Hematopoietic multipotent progenitor cell treated with erythropoietin and hydrocortisone succinate and interleukin-3 and kit ligand, for 4 days (in vitro differentiated cells): ENCODE measurements around the gene SEC31A.
"Not testable (repeated sequence)": the region's sequence is repeated elsewhere in the genome, so short reads cannot be mapped to it uniquely, and the experiment has no call there.

ENCODE experiments used
- DNase-seq: peaks from one replicate; pipeline ENCODE4 v3.0.0-alpha.2; 2015

SEC31A gene

DNA sequence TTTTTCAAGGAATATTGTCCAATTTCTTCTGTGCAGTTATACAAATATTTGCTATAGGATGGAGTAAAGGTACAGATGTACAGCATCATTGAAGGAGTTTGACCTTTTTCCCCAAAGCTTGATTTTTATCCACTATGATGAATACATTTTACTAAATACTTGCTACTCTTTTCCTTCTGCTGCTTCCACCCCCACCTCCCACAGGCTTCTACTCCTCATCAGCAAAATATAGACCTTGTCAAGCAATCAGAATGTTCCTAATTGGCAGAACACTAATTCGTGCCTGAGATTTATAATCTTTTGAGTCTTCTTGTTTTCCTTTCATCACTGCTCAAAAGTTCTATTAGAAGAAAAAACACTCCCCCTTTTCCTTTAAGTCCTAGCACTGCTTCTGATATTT lies 5.8 kb upstream of the SEC31A start:
- DNase-seq: no peak

DNA sequence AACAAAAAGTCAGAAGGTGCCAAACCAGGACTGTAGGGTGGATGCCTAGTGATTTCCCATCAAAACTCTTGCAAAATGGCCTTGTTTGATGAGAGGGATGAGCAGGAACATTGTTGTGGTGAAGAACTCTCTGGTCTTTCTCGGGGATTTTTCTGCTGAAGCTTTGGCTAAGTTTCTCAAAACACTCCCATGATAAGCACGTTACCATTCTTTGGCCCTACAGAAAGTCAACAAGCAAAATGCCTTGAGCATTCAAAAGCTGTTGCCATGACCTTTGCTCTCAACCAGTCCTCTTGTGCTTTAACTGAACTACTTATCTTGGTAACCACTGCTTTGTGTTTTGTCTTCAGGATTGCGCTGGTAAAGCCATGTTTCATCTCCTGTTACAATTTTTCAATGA lies 3.0 kb upstream of the SEC31A start:
- DNase-seq: no peak

DNA sequence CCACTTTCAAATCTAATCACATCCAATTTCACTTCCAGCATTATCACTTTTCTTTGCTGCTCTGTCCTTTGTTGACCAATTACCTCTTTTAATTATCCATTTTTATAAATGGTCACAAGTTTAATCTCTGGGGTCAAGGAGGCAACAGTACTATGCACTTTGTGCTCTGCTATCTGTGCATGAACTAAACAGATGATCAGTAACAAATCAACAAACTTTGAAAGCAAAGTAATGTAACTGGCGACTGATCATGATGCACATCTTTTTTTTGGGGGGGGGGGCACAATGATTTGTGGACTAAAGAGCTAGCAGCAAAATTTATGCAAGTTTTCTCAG lies 1.5 kb upstream of the SEC31A start:
- DNase-seq: no peak

DNA sequence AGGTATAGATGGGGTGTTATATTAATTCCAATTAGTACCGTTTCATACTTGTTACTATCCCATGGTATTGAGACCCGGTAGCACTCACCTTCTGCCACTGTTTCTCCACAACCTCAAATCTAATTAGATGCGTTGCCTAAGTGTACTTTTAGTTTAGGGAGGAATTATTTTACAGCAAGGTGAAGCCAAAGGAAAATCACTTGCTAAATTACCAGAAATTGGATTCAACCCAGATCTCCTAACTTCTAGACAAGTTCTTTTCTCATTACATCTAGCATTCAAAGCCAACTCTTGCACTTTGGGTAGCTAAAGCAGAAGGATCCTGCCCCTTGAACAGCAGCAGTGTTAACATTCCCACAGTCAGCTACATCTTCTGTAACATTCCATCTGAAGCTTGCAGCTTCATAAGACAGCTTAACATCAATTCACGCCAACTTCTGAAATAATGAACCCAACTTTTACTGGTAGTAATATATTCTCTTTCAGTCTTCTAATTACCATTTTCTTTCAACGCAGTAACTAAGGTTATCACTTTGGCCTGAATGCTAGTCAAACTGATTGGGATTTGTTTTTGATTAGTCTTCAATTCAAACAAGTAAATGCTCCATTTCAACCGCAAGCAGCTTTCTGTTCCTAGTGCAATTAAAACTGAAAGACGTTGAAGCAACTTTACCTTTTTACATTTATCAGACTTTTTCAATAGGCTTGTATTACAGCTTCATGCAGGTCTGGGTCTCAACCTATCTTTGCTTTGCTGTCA lies 934 bp upstream of the SEC31A start:
- no peak for DNase-seq

DNA sequence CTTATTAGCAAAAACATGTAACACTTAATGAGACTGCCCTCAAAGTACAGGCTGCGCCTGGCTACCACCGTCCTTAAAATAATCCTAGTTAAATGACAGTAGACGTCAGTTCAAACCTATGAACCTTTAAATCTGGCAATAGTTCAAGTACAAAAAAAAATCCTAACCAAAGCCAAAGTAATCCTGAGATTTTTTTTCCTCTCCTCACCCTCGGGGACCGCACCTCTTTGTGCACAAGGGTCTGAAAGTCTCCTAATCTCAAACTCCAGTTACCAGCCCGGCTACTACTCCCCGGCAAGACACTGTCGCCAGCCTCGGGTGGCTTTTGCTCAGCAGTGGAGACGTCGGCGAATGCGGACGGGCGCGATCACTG lies 439 bp downstream of the SEC31A start:
- DNase-seq: no peak

DNA sequence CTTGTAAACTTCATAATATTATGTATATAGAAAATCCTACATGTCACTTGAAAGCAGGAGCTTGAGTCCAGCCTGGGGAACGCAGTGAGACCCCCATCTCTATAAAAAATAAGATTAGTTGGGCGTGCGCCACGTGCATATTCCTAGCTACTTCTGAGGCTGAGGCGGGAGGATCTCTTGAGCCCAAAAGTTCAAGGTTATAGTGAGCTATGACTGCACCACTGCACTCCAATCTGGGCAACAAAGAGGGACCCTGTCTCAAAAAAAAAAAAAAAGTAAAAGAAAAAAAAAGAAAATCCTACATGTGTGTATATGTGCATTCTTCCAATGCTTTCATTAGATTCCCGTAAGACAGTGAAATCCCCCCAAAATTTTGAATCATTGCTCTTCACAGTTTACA lies 1.7 kb downstream of the SEC31A start:
- DNase-seq: no peak

DNA sequence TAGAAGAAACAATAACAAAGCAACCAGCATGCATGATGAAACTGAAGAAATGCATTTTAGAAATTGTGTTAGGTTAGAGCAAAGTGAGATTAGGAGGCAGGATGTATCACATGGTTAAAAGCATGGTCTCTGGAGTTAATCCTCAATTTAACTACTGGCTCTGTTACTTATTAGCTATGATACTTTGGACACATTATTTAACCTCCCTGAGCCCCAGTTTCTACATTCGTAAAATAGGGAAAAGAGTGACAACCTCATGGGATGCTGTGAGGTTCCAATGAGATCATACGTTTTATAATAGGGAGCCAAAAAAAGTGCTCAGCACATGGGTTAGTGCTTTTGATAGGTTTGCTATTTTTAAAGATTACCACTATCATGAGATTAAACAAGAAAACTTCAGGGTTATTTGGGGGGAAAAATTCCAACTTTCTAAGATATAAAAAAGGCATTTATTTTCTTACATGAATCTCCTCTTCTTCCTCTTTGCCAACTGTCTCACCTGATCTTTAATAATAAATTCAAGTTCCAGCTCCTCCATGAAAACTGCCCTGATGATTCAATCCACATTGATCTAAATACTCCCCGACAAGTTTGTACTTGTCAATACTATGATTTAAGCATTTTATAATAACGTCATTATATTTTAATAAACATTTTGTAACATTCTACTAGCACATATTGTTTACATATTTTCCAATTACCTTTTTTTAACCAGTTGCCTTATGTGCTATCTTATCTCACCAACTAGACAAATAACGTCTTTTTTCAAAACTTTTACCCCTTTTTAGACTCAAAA lies 4.6 kb downstream of the SEC31A start:
- no peak for DNase-seq

DNA sequence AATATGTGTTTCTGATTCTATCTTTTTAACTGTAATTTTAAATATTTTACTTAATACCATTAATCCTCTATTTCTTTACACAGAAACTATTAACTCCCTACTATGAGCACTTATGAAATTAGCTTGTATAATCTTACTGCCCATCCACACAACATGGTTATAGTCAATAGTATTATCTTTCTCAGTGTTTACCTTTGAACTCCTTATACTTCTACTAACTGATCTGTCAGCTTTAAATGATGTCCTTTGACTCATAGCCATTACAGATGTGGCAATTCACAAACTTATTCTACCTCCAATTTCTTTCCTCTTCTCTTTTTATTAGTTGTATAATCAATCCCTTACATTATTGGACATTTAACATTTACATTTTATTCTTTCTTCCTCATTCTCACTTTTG lies 5.5 kb downstream of the SEC31A start:
- DNase-seq: no peak

DNA sequence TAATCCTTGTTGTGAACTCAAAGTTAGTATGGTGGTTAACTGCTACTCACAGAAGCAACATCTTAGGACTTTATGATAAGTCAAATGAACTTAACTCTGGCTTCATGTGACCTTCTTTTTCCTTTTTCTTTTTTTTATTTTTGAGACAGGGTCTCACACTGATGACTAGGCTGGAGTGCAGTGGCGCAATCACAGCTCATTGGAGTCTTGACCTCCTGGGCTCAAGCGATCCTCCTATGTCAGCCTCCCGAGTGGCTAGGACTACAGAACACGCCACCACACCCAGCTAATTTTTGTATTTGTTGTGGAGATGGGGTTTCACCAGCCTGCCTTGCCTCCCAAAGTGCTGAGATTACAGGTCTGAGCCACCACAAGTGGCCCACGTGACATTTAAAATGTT lies 22.4 kb downstream of the SEC31A start:
- DNase-seq: no peak

DNA sequence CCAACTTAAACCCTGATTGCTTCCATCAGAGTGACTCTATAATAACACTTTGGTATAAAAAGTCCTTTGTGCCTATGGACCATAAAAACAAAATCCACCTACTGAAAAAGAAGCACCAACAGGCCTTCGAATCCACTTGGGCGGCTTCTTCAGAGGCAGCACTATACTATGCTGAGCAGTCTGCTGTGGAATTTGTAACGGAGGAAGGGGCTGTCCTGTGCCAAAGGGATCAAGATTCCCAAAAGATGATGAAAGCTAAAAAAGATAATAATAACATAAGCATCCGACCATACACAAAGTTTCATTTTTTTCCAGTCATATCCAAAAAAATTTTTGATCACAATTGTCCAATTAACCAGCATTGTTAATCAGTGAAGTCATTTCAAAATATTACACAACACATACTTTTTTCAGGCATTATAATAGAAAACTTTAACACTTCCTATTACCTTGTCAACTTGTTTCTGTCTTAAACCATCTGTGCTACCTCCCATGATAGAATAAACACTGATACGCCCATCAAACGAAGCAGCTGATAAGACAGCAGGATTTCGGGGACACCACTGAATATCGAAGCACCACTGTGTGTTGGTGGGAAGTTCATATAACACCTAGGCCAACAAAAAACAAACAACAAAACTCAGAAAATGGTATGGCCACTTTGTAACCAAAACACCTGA lies 24.1 kb downstream of the SEC31A start:
- no peak for DNase-seq

DNA sequence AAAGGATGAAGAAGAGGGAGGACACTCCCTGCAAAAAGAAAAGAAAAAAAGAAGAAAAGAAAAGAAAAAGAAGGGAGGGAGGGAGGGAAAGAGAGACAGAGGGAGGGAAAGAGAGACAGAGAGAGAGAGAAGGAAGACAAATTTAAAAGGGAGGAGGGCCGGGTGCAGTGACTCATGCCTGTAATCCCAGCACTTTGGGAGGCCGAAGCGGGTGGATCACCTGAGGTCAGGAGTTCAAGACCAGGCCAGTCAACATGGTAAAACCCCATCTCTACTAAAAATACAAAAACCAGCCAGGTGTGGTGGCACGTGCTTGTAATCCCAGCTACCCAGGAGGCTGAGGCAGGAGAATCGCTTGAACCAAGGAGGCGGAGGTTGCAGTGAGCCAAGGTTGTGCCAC lies 24.9 kb downstream of the SEC31A start:
- DNase-seq: not testable (repeated sequence)

DNA sequence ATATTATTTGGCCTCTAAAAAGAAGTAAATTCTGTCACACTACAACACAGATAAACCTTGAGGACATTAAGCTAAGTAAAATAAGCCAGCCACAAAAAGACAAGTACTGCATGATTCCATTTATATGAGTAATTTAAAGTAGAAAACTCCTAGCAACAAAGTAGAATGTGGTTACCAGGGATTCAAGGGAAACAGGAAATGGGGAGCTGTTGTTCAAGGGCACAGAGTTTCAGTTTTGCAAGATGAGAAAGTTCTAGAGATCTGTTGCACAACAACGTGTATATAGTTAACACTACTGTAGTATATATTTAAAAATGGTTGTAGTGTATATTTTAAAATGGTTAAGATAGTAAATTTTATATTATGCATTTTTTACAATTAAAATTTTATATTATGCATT lies 25.4 kb downstream of the SEC31A start:
- DNase-seq: peak; percentile 73

DNA sequence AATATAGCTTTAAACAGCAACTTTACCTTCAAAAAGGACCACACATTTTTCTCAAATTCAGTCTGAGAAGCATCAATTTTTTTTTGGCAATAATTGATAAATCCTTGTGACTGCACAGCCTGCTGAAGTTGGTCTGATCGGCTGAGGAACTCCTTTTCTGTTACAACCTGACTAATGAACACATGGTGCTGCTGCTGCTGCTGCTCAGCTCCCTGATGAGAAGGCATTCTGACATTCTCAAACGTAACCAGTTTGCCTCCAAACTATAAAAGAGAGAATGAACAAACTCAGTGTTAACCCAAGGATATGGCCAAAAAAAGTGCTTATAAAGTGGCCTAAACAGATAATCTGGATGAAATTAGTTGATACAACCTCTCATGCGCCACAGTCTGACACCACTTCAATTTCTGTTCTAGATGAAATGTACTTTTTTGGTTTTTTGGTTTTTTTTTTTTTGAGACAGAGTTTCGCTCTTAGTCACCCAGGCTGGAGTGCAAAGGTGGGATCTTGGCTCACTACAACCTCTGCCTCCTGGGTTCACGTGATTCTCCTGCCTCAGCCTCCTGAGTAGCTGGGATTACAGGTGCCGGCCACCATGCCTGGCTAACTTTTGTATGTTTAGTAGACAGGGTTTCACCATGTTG lies 26.5 kb downstream of the SEC31A start:
- DNase-seq: no peak

DNA sequence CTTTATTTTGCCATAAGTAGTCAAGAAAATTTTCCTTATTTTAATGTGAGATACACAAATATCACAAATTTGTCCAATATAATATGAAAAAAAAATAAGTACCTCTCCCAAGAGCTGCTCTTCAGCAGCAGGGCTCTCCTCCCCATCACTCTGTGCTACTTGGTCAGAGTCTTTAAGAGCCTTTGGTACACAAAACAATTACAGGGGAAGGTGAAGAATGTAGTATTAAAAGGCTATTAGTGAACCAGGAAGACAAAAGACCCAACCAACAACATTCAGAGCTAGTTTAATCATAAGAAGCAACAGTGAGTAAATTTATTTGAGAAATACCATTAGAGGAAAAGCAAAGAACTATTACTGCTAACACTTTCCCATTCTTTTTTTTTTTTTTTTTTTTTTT lies 29.4 kb downstream of the SEC31A start:
- DNase-seq: no peak

DNA sequence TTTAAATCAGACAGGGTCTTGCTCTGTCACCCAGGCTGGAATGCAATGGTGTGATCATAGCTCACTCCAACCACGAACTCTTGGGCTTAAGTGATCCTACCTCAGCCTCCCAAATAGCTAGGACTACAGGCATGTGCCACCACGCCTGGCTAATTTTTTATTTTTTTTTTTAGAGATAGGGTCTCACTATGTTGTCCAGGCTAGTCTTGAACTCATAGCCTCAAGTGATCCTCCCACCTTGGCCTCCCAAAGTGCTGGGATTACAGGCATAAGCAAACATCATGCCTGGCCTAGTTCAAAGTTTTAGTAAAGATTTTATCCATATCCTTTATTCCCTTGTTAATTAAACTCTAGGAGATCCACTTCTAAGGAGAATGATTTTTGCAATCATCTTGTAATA lies 30.5 kb downstream of the SEC31A start:
- not testable (repeated sequence) for DNase-seq

DNA sequence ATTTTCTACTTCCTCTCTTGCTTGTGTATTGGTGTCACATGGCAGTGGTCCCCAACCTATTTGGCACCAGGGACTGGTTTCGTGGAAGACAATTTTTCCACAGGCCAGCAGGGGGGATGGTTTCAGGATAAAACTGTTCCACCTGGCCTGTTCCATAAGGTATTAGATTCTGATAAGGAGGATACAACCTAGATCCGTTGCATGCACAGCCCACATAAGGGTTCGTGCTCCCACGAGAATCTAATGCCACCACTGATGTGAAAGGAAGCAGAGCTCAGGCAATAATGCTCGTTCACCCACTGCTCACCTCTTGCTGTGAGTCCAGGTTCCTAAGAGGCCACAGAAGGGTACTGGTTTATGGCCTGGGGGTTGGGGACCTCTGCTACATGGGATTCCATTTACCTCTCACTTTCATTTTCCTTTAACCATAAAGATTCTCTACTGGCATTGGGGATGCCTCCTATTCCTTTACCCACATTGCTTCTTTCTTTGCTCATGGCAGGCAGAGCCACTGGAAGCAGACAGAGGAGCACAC lies 38.1 kb downstream of the SEC31A start:
- peak; percentile 21 for DNase-seq

DNA sequence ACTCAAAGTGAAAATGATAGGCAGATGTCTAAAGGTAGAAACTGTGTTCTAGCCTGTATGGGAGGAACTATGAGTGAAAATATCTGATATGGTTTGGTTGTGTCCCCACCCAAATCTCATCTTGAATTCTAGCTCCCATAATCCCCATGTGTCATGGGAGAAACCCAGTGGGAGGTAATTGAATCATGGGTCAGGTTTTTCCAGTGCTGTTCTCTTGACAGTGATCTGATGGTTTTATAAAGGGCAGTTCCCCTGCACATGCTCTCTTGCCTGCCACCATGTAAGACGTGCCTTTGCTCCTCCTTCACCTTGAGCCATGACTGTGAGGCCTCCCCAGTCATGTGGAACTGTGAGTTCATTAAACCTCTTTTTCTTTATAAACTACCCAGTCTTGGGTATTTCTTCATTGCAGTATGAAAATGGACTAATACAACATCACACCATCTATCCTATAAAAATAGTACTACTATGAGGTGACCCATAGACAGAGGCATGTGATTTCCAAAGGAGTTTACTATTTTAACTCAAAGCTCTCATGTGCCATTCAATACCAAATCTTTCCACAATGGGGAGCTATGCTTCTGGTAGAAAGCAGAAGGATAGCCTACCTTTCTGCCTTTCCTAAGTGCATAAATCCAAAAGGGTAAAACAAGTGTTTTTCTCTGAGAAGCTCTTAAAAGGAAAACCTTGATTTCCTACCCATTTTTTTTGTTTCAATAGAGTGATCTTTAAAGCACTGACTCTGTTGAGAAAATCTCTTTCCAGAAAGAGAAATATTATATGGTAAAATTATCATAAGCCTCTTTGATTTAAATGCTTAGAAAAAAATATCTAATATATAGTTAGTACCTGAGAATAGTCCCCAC lies 38.8 kb downstream of the SEC31A start:
- peak; percentile 72 for DNase-seq

DNA sequence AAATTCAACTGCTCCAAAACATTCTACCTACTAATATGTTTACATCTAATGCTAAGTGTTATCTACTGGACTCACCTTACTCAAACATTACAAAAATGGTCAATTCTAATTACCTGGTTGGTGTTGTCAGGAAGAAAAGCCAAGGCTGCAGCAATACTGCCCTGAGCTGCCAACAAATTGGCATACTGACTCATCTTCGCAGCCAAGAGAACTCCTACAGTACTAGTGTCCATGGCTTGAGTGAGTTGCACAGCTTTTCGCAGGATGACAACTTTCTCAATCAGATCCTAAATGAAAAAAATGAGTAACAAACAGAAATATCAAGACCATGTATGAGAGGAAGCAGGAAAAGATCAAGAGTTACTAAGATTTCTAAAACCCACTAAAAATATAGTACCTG lies 39.6 kb downstream of the SEC31A start:
- DNase-seq: no peak

DNA sequence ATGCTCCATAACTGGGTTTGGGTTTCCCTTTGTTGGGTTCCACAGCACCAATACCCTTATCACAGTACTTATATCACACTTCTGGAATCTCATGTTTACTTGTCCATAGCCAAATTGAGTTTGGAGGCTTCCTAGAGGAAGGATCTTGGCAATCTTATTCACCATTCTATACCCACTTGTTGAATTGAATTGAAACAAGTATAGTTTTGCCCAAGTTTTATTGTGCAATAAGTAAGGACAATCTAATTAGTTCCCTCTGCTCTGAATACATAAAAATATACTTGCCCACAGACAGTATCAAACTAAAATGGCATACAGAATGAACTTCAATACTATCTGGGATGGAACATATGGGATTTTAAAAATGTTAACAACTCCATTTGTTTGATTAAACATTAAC lies 40.3 kb downstream of the SEC31A start:
- no peak for DNase-seq

DNA sequence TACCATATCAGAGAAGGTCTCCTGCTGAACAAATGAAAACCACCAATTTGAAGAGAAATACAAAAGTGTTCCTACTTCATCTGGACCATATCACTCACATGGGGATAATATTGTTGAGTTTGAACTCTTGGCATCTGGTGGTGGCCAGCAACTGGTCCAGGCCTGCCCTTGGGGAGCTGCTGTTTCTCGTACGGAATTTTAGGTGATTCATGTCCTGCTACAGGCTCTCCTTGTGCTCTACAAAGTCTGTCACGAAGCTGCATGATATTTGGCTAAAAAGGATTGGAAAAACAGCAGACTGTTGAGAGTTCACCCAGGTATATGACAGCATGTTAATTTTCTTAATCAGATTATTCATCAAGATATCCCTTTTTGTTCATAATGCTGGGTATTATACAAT lies 42.2 kb downstream of the SEC31A start:
- DNase-seq: no peak

DNA sequence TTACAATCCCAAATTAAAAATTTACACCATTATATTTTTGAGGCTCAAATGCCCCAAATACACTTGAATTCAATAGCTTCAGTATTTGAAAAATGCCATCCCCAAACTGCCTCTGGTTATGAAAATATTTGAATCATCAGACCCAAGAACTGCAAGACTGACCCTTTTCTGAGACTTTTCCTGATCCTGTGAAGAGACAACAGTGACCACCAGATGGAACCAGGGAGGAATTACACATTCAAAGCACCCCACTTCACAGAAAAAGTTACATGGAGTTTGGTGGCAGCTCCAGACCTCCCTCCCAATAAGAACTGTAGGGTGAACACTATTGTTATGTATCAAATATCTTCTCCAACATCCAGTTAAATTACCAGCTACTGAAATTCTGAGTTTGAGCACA lies 48.4 kb downstream of the SEC31A start:
- DNase-seq: peak; percentile 49

DNA sequence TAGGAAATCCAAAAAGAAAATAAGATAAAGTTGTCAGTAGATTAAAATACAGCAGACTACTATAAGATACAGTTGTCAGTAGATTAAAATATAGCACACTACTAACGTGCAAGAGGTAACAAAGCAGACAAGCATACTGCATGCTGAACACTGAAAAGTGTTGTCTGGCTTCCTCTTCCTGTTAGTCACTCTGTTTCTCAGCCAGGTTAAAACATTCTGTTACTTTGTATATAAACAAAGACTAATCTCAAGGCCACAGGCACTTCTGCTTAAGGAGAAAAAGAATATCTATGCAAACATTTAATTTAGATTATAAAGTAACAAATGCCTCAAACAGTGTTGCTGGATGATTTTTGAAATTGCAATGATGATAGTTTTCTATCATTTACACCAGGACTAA lies 51.3 kb downstream of the SEC31A start:
- DNase-seq: peak; percentile 24
